GM18951 (cell line): Measurements from ENCODE around the gene COLQ.
"Not testable (repeated sequence)": the region's sequence is repeated elsewhere in the genome, so short reads cannot be mapped to it uniquely, and the experiment has no call there.

Source experiments
- POLR2A ChIP-seq: IDR thresholded peaks from 4 replicates; pipeline ENCODE4 v1.6.1; 2011; ENCODE audit warnings: mild to moderate bottlenecking; ENCODE audit not compliant: insufficient read length, insufficient read depth; ENCODE audit errors: extremely low read depth
- in situ Hi-C: fragments of 300-500 bp; cut with MboI; formaldehyde crosslinking; loops from one replicate; pipeline ENCODE4 v1.12.0; 2022; ENCODE audit warnings: low sequenced_read_pairs, mixed read lengths, inconsistent platforms; ENCODE audit not compliant: unreplicated experiment

The COLQ gene

GRCh38 chr3:15496341-15496664, 25.2 kb downstream of the COLQ start:
- in situ Hi-C loops: no loop called here
- no peak for TF ChIP-seq POLR2A

GRCh38 chr3:15495461-15496340, 25.8 kb downstream of the COLQ start:
- TF ChIP-seq POLR2A: no peak
- in situ Hi-C loops: no loop called here

- in situ Hi-C loops: no loop called here
- no peak for TF ChIP-seq POLR2A
These were observed 28.1 kb downstream of the COLQ start for GRCh38 chr3:15493436-15493835.

- no peak for TF ChIP-seq POLR2A
- in situ Hi-C loops: no loop called here
These were observed 28.6 kb downstream of the COLQ start for GRCh38 chr3:15492847-15493360.

GRCh38 chr3:15491143-15491542, 30.4 kb downstream of the COLQ start:
- in situ Hi-C loops: no loop called here
- no peak for TF ChIP-seq POLR2A

GRCh38 chr3:15490158-15490557, 31.3 kb downstream of the COLQ start:
- no peak for TF ChIP-seq POLR2A
- in situ Hi-C loops: no loop called here

GRCh38 chr3:15488002-15488401, 33.5 kb downstream of the COLQ start:
- in situ Hi-C loops: no loop called here
- TF ChIP-seq POLR2A: no peak

- in situ Hi-C loops: no loop called here
- no peak for TF ChIP-seq POLR2A
These were observed 34.5 kb downstream of the COLQ start for GRCh38 chr3:15486979-15487378.

GRCh38 chr3:15486020-15486419, 35.5 kb downstream of the COLQ start:
- in situ Hi-C loops: no loop called here
- TF ChIP-seq POLR2A: no peak

- in situ Hi-C loops: not testable (repeated sequence)
These were observed 37.0 kb downstream of the COLQ start for GRCh38 chr3:15484551-15484950.

- no peak for TF ChIP-seq POLR2A
- in situ Hi-C loops: no loop called here
These were observed 41.9 kb downstream of the COLQ start for GRCh38 chr3:15479400-15480224.

GRCh38 chr3:15478640-15478979, 42.9 kb downstream of the COLQ start:
- in situ Hi-C loops: no loop called here
- TF ChIP-seq POLR2A: no peak

GRCh38 chr3:15477951-15478639, 43.4 kb downstream of the COLQ start:
- in situ Hi-C loops: no loop called here
- TF ChIP-seq POLR2A: no peak
